Brain microvascular endothelial cell (primary cell): ENCODE results near the gene EPB41L1.

Experiments
- DNase-seq: peaks from one replicate; pipeline ENCODE4 v3.0.0-alpha.2; 2020
- H3K27ac ChIP-seq: fragments of 250-450 bp; sonication (Bioruptor Pico); 2 replicates; pipeline ENCODE4 v1.5.1; 2020; ENCODE audit warnings: mild to moderate bottlenecking, moderate library complexity
- H3K27me3 ChIP-seq: fragments of 250-450 bp; sonication (Bioruptor Pico); replicated peaks from 2 replicates; pipeline ENCODE4 v1.5.1; 2020; ENCODE audit warnings: mild to moderate bottlenecking
- H3K36me3 ChIP-seq: fragments of 250-450 bp; sonication (Bioruptor Pico); replicated peaks from 2 replicates; pipeline ENCODE4 v1.5.1; 2020; ENCODE audit warnings: mild to moderate bottlenecking
- H3K4me3 ChIP-seq: 2 replicates; pipeline ENCODE4 v1.5.1; 2011; ENCODE audit warnings: low read depth, mild to moderate bottlenecking, control low read depth, low read length, moderate library complexity
- CTCF ChIP-seq: IDR thresholded peaks from 2 replicates; pipeline ENCODE4 v1.5.1; 2011; ENCODE audit warnings: low read depth, mild to moderate bottlenecking, moderate library complexity, low read length, control low read depth, inconsistent platforms; ENCODE audit errors: missing control alignments
- in situ Hi-C: cut with HindIII; loops from 2 replicates; pipeline ENCODE4 v1.10.0; 2017; ENCODE audit warnings: low sequenced_read_pairs, low pct_ligation_motif_present

EPB41L1 gene

GRCh38 chr20:36251426-36251825, 96.9 kb downstream of the EPB41L1 start:
- H3K27ac ChIP-seq, result no peak overlapping the region
- no peak for DNase-seq
- peaks cover 29% of the 10 kb centered on the region for H3K36me3 ChIP-seq
- in situ Hi-C loops, result no loop called here
- H3K27me3 ChIP-seq, result no peaks in the 10 kb centered on the region
- no peak for TF ChIP-seq CTCF
- no peak overlapping the region for H3K4me3 ChIP-seq

- no peak overlapping the region for H3K4me3 ChIP-seq
- no peak overlapping the region for H3K27ac ChIP-seq
- TF ChIP-seq CTCF, result no peak
- H3K36me3 ChIP-seq, result peaks cover 27% of the 10 kb centered on the region
- in situ Hi-C loops, result no loop called here
- no peak for DNase-seq
- no peaks in the 10 kb centered on the region for H3K27me3 ChIP-seq
These were observed 98.0 kb downstream of the EPB41L1 start for GRCh38 chr20:36252511-36252910.

DNA sequence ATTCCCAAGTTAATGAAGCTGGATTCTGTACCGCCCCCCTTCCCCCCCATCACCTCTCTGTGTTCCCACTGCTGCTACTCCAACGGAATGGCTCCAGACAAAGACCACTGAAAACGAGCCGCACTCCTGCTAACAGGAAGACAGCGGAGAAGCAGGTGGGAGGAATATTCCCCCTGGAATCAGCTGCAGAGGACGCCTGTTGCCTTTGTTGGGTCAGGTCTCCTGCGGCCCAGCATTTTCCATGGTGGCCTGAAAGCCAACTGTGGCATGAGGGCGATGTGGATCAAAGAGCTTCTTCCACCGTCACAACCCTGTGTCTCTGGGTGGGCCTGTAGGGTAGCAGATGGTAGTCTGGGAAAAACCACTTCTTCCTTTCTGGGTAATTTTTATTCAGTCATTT, 98.5 kb downstream of the EPB41L1 start:
- H3K27me3 ChIP-seq, result no peaks in the 10 kb centered on the region
- no peak for DNase-seq
- peaks cover 24% of the 10 kb centered on the region for H3K36me3 ChIP-seq
- no peak overlapping the region for H3K27ac ChIP-seq
- in situ Hi-C loops, result no loop called here
- no peak overlapping the region for H3K4me3 ChIP-seq
- TF ChIP-seq CTCF, result no peak

- DNase-seq, result no peak
- no peak for TF ChIP-seq CTCF
- H3K4me3 ChIP-seq, result no peak overlapping the region
- H3K27ac ChIP-seq, result no peak overlapping the region
- H3K27me3 ChIP-seq, result no peaks in the 10 kb centered on the region
- peaks cover 18% of the 10 kb centered on the region for H3K36me3 ChIP-seq
- in situ Hi-C loops, result no loop called here
These were observed 99.5 kb downstream of the EPB41L1 start for GRCh38 chr20:36254076-36254475.

GRCh38 chr20:36255445-36255844, 100.9 kb downstream of the EPB41L1 start:
- Histone ChIP-seq H3K27me3 (no peaks in the 10 kb centered on the region), H3K4me3 (no peak overlapping the region), H3K36me3 (peaks cover 14% of the 10 kb centered on the region), H3K27ac (no peak overlapping the region)
- DNase-seq, result no peak
- no peak for TF ChIP-seq CTCF
- in situ Hi-C loops, result no loop called here
